Right lobe of liver (tissue), 6 donors: ENCODE results near the gene PAXX. TPM values are rescaled to one million over a fixed set of nuclear protein-coding genes. Genes with fewer than 3 reads are reported as not detected.

ENCODE experiments used
- ATAC-seq, 4 donors: fragments of 200-7000 bp; cut with Tn5 transposase; one replicate each; pipeline ENCODE4 v1.9.1; 2020; ENCODE audit warnings: mild to moderate bottlenecking in 4 of 4, moderate library complexity in 4 of 4
- DNase-seq, 3 donors: peaks; one replicate each; pipeline ENCODE4 v3.0.0-alpha.2; 2020
- H3K27ac ChIP-seq, 3 donors: fragments of 200-600 bp; one replicate each; pipeline ENCODE4 v1.8.0; 2022
- H3K27me3 ChIP-seq, 2 donors: fragments of 200-600 bp; one replicate each; pipeline ENCODE4 v1.8.0; 2022
- H3K36me3 ChIP-seq, 4 donors: fragments of 200-600 bp; sonication (generic) in 1 of 4; one replicate each; pipeline versions ENCODE4 v1.5.1 to v1.8.0; 2017 to 2022; ENCODE audit warnings: control low read depth in 1 of 4
- H3K4me1 ChIP-seq, 4 donors: fragments of 200-600 bp; sonication (generic) in 1 of 4; one replicate each; pipeline versions ENCODE4 v1.5.1 to v1.8.0; 2017 to 2022; ENCODE audit warnings: control low read depth in 1 of 4
- H3K4me3 ChIP-seq, 3 donors: fragments of 200-600 bp; one replicate each; pipeline ENCODE4 v1.8.0; 2022
- H3K9me3 ChIP-seq, 4 donors: fragments of 200-600 bp; sonication (generic) in 1 of 4; one replicate each; pipeline versions ENCODE4 v1.5.1 to v1.8.0; 2017 to 2022; ENCODE audit warnings: control low read depth in 1 of 4
- POLR2A ChIP-seq: fragments of 450-650 bp; IDR thresholded peaks from one replicate; pipeline ENCODE4 v1.6.1; 2017; ENCODE audit warnings: antibody characterized with exemption, mild to moderate bottlenecking
- WGBS: methylation state at CpG from one replicate; pipeline ENCODE4 v1.1.6; 2018; ENCODE audit warnings: low coverage, low lambda C conversion rate; ENCODE audit not compliant: insufficient coverage; ENCODE audit errors: missing lambda C conversion rate; 5-methylcytosine and 5-hydroxymethylcytosine counted together
- intact Hi-C, 2 donors: fragments of 100-400 bp; cut with DNase I; formaldehyde crosslinking; loops; one replicate each; pipeline versions ENCODE4 v1.11.2 to v1.14.1; 2022
- total RNA-seq, 6 experiments: library from RNA; depleted of rRNA in 2 of 6; stranded (reverse); fragments of >200 nt in 2 of 6; fragmentation: NEBNext Ultra II Directional in 3 of 6; extraction: Animal tissue kit (Norgen Biotek cat#: 25700) in 3 of 6; gene quantifications; one replicate each; pipeline versions ENCODE4 v1.1.0 to v1.2.4, GENCODE V29; 2016 to 2023
- TF ChIP-seq, protein P1 (sequence below), 4 donors: fragments of 200-600 bp in 3 of 4; fragments of 450-650 bp in 1 of 4; IDR thresholded peaks; one replicate each; pipeline versions ENCODE4 v1.5.1 to v1.8.0; 2016 to 2022; ENCODE audit warnings: antibody characterized with exemption in 4 of 4, mild to moderate bottlenecking in 2 of 4
- donor health status: DM: no; HTN: yes; CAD: no.
- donor health status: DM: no; HTN: no; CAD: no.
- donor health status: DM: no; HTN: no; CAD: no.
- donor health status: DM: no; HTN: yes; CAD: no.
- donor health status: DM: no; HTN: yes; CAD: no.

Gene PAXX
- total RNA-seq, 6 experiments from 2014 or later = 13.8 to 34.5 (median 23.3) TPM

GRCh38 chr9:136963341-136963740 is 28.9 kb upstream of the PAXX start:
- DNase-seq = no peak
- 62% methylated on average over 3 of the region's 15 CpGs for WGBS
- Histone ChIP-seq H3K9me3 (no peaks in the 10 kb centered on the region), H3K36me3 (no peaks in the 10 kb centered on the region), H3K27ac (no peak overlapping the region), H3K4me3 (no peak overlapping the region), H3K4me1 (no peaks in the 10 kb centered on the region), H3K27me3 (no peaks in the 10 kb centered on the region)
- intact Hi-C loops = no loop called here
- no peak for ATAC-seq
- no peak for TF ChIP-seq POLR2A
- TF ChIP-seq, protein P1, sequence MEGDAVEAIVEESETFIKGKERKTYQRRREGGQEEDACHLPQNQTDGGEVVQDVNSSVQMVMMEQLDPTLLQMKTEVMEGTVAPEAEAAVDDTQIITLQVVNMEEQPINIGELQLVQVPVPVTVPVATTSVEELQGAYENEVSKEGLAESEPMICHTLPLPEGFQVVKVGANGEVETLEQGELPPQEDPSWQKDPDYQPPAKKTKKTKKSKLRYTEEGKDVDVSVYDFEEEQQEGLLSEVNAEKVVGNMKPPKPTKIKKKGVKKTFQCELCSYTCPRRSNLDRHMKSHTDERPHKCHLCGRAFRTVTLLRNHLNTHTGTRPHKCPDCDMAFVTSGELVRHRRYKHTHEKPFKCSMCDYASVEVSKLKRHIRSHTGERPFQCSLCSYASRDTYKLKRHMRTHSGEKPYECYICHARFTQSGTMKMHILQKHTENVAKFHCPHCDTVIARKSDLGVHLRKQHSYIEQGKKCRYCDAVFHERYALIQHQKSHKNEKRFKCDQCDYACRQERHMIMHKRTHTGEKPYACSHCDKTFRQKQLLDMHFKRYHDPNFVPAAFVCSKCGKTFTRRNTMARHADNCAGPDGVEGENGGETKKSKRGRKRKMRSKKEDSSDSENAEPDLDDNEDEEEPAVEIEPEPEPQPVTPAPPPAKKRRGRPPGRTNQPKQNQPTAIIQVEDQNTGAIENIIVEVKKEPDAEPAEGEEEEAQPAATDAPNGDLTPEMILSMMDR (IDR thresholded peaks at IDR 0.05) = no peak

GRCh38 chr9:136963751-136964150 is 28.5 kb upstream of the PAXX start:
- Histone ChIP-seq H3K9me3 (no peaks in the 10 kb centered on the region), H3K36me3 (no peaks in the 10 kb centered on the region), H3K27me3 (no peaks in the 10 kb centered on the region), H3K4me1 (no peaks in the 10 kb centered on the region), H3K27ac (no peak overlapping the region), H3K4me3 (no peak overlapping the region)
- no CpG with 5 or more reads among the region's 12 CpGs for WGBS
- no peak for TF ChIP-seq POLR2A
- TF ChIP-seq, protein P1 (IDR thresholded peaks at IDR 0.05) = no peak
- intact Hi-C loops = no loop called here
- DNase-seq (no peak), ATAC-seq (no peak)

- no peak overlapping the region for H3K4me3 ChIP-seq
- H3K9me3 ChIP-seq = no peaks in the 10 kb centered on the region
- H3K36me3 ChIP-seq = no peaks in the 10 kb centered on the region
- DNase-seq (no peak), ATAC-seq (no peak)
- H3K27me3 ChIP-seq = no peaks in the 10 kb centered on the region
- WGBS = 87% methylated on average over 3 of the region's 22 CpGs
- TF ChIP-seq POLR2A = no peak
- TF ChIP-seq, protein P1 (IDR thresholded peaks at IDR 0.05) = no peak
- H3K27ac ChIP-seq = no peak overlapping the region
- intact Hi-C loops = no loop called here
- no peaks in the 10 kb centered on the region for H3K4me1 ChIP-seq
Measured at GRCh38 chr9:136964171-136964689, 28.0 kb upstream of the PAXX start.

DNA sequence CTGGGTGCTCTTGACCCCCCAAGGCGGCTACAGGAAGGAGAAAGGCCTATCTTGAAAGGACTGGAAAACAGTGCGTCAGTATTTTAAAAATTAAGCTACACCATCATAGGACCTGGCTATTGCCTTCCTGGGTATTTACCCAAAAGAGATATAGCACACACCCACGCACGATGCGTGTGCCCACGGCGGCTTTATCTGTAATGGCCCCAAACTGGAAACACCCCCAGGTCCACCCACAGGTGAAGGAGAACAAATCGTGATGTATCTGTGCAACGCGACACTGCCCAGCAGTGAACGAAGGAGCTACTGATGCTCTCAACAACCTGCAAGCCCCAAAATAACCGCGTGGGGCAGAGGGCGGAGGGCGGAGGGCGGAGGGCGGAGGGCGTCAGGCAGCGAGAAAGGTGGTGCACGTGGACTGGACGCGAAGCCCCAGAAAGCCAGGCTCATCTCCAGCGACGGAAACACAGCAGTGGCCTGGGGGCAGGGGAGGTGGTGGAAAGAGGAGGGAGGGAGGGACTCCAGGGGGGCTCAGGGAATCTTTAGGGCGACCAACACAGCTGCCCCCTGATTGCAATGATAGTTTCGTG is 27.3 kb upstream of the PAXX start:
- no peak overlapping the region for H3K4me3 ChIP-seq
- no peaks in the 10 kb centered on the region for H3K27me3 ChIP-seq
- no peak overlapping the region for H3K27ac ChIP-seq
- ATAC-seq (no peak), DNase-seq (no peak)
- intact Hi-C loops = no loop called here
- no peaks in the 10 kb centered on the region for H3K36me3 ChIP-seq
- WGBS = 75% methylated on average over 20 of the region's 26 CpGs
- H3K9me3 ChIP-seq = no peaks in the 10 kb centered on the region
- no peak for TF ChIP-seq POLR2A
- TF ChIP-seq, protein P1 (IDR thresholded peaks at IDR 0.05) = no peak
- H3K4me1 ChIP-seq = no peaks in the 10 kb centered on the region
